T-helper 2 cell treated with Interferon-gamma antibody and Interleukin-4, amounts not matched to agents 5 μg/mL and 100 μg/mL, for 36 hours (primary cell): Measurements from ENCODE around the gene IBTK.
"Not testable (repeated sequence)": the region's sequence is repeated elsewhere in the genome, so short reads cannot be mapped to it uniquely, and the experiment has no call there.

Source experiments
- DNase-seq: peaks from one replicate; pipeline ENCODE4 v3.0.0; 2021; ENCODE audit warnings: low spot score
- H3K27ac Mint-ChIP-seq: one replicate; pipeline ENCODE4 v1.8.0; 2021; ENCODE audit warnings: mild to moderate bottlenecking, mixed read lengths
- H3K27me3 Mint-ChIP-seq: one replicate; pipeline ENCODE4 v1.8.0; 2021; ENCODE audit warnings: low read depth, mixed read lengths
- H3K36me3 Mint-ChIP-seq: one replicate; pipeline ENCODE4 v1.8.0; 2021; ENCODE audit warnings: low read depth, mixed read lengths
- H3K4me1 Mint-ChIP-seq: one replicate; pipeline ENCODE4 v1.8.0; 2021; ENCODE audit warnings: low read depth, mixed read lengths
- H3K4me3 Mint-ChIP-seq: one replicate; pipeline ENCODE4 v1.8.0; 2022; ENCODE audit warnings: mild to moderate bottlenecking, moderate library complexity, mixed read lengths
- H3K9me3 Mint-ChIP-seq: one replicate; pipeline ENCODE4 v1.8.0; 2021; ENCODE audit warnings: mixed read lengths

IBTK gene

DNA sequence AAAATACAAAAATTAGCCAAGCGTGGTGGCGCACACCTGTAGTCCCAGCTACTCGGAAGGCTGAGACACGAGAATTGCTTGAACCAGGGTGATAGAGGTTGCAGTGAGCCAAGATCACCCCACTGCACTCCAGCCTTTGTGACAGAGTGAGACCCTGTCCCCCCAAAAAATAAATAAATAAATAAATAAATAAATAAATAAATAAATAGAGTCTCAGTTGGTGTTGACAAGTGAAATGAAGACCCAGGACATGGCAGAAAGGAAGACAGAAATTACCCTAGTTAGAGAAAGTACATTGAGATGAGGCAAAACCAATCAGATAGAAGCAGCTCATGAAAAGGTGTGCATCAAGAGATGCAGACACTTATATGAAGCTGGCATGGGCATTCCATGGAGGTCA lies 105.0 kb downstream of the IBTK start:
- no peaks in the 10 kb centered on the region for H3K4me1 Mint-ChIP-seq
- H3K27ac Mint-ChIP-seq, result no peak overlapping the region
- no peak for DNase-seq
- H3K4me3 Mint-ChIP-seq, result no peak overlapping the region
- H3K9me3 Mint-ChIP-seq, result no peaks in the 10 kb centered on the region
- H3K36me3 Mint-ChIP-seq, result no peaks in the 10 kb centered on the region
- H3K27me3 Mint-ChIP-seq, result no peaks in the 10 kb centered on the region

DNA sequence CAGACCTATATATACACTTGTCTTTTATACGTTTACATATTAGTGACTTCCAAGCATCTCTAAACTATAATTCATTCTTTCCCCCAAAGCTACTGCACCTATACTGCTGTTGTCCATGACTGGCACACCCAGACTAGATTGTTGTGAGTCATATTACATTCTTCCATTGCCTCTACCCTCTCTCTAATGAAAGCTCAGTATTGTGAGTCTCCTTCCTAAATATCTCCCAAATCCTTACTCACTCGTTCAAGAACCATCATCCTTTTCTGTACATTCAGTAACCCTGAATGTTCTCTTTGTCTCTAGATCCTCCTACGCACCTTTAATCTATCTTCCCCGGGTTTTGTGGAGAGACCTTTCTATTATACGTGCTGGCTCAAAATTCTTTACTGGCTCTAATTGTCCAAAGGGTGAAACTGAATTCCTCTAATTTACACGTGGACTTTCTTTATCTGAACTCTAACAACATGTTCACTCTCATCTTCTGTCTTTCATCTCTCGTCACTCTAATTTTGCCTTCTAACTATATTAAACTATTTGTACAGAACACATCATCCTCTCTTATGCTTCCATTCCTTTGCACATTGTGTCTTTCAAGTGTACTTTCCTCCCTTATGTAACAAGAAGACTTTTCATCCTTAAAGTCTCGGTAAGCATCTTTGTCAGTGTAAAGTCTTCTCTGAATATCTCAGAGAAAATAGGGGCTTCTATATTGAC lies 109.3 kb downstream of the IBTK start:
- Mint-ChIP-seq H3K27ac (no peak overlapping the region), H3K27me3 (no peaks in the 10 kb centered on the region), H3K36me3 (no peaks in the 10 kb centered on the region), H3K9me3 (no peaks in the 10 kb centered on the region), H3K4me3 (no peak overlapping the region), H3K4me1 (no peaks in the 10 kb centered on the region)
- DNase-seq, result no peak

DNA sequence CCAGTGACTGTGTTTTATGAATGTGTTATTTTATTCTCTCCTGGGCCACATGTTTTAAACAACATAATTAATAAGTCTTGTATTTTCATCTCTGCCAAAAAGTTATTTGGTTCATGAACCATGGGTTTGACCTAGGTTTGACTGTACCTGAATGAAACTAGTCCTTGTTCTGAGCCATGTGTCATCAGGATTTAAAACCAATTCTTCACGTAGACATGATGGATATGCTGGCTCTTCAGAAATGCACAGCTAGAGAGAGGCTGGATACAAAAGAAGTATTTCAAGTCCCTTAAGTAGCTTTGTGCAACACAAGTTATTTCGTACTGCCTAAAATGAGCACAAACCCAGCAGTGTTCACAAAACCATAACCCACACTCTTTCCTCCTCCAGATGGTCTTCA lies 116.1 kb downstream of the IBTK start:
- no peak overlapping the region for H3K4me3 Mint-ChIP-seq
- no peaks in the 10 kb centered on the region for H3K27me3 Mint-ChIP-seq
- no peak overlapping the region for H3K27ac Mint-ChIP-seq
- no peak for DNase-seq
- H3K9me3 Mint-ChIP-seq, result no peaks in the 10 kb centered on the region
- H3K4me1 Mint-ChIP-seq, result no peaks in the 10 kb centered on the region
- no peaks in the 10 kb centered on the region for H3K36me3 Mint-ChIP-seq

DNA sequence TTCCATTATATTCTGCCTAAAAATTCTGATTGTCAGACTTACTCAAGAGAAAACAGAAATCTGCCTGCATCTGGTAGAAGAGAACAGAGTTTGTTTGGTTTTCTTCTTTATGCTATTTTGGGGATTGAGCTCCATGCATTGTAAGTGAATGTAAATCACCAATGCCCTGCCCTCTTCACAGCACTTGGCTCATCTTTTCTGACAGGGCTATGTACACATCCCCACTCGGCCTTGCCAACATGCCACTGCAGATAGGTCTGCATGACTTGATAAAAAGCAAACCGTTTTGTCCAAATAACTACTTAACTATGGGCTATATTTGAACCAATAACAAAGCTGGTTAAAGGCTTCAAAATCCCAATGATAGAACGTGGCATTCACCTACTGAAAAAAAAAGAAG lies 117.7 kb downstream of the IBTK start:
- Mint-ChIP-seq H3K27me3 (no peaks in the 10 kb centered on the region), H3K36me3 (no peaks in the 10 kb centered on the region), H3K4me1 (no peaks in the 10 kb centered on the region), H3K4me3 (no peak overlapping the region), H3K27ac (no peak overlapping the region), H3K9me3 (no peaks in the 10 kb centered on the region)
- no peak for DNase-seq

DNA sequence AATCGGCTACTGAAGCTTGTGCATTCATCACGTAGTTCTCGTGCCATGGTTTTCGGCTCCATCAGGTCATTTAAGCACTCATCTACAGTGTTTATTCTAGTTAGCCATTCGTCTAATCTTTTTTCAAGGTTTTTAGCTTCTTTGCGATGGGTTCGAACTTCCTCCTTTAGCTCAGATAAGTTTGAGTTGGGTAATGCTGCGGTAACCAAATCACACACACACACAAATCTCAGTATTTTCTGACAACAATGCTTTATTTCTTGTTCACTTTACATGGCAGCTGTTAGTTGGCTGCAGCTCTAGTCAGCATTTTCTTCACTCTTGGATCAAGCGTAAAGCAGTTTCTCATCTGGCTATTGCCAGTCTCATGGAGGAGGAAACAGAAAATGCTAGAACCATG lies 118.6 kb downstream of the IBTK start:
- H3K4me3 Mint-ChIP-seq, H3K27ac Mint-ChIP-seq, H3K9me3 Mint-ChIP-seq, H3K27me3 Mint-ChIP-seq, DNase-seq, H3K36me3 Mint-ChIP-seq, H3K4me1 Mint-ChIP-seq: not testable (repeated sequence)

DNA sequence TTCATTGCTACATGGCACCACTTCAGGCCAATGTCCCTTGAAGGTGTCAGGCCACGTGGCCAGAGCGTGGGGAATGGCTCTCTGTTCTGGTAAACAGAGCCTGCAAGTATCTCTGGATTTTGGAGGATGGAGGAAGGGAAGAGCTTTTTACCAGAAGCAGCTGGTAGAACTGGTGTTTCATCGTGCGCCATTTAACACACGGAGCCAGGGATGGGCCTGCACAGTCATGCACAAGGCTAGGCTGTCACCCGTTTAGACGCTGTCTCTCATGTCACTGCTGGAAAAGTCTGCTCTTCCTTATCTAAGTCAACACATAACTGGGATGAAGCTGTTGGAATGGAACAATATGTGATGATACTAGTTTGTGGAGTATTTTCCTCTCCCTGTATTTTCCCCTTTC lies 123.9 kb downstream of the IBTK start:
- Mint-ChIP-seq H3K4me3 (no peak overlapping the region), H3K27me3 (no peaks in the 10 kb centered on the region), H3K36me3 (no peaks in the 10 kb centered on the region), H3K4me1 (no peaks in the 10 kb centered on the region), H3K27ac (no peak overlapping the region), H3K9me3 (no peaks in the 10 kb centered on the region)
- DNase-seq, result no peak
